RPMI7951 (cell line): Measurements from ENCODE around the gene RETREG1. TPM values are rescaled to one million over a fixed set of nuclear protein-coding genes. Genes with fewer than 3 reads are reported as not detected.
"Not testable (repeated sequence)": the region's sequence is repeated elsewhere in the genome, so short reads cannot be mapped to it uniquely, and the experiment has no call there.

ENCODE experiments used
- DNase-seq: peaks from one replicate; pipeline ENCODE4 v3.0.0-alpha.2; 2012; ENCODE audit warnings: low read depth
- total RNA-seq: library from RNA; depleted of rRNA; stranded (reverse); fragments of >200 nt; shearing (Covaris generic); gene quantifications from 2 replicates; pipeline ENCODE4 v1.2.3, GENCODE V29; 2014

Gene RETREG1
- total RNA-seq, 1 experiment from 2014 or later: 2.8 TPM

DNA sequence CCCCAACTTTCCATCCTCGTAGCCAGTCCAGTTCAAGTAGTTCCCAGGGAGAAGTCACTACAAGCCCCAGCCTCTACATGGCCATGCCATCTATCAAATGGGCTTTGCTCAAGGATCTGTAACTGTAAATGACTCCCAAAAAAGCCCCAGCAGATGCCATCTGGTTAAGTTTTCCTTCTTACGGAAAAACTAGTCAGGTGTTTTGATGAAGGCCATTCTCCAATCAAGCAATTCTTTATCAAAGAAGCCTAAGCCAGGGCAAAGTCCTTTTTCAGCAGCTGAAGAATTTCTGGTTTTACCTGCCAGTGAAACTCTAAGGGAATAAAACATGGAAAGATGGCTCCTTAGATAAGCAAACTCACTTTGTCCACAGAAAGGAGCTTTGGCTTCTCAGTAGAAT lies 129.3 kb downstream of the RETREG1 start:
- DNase-seq: no peak

DNA sequence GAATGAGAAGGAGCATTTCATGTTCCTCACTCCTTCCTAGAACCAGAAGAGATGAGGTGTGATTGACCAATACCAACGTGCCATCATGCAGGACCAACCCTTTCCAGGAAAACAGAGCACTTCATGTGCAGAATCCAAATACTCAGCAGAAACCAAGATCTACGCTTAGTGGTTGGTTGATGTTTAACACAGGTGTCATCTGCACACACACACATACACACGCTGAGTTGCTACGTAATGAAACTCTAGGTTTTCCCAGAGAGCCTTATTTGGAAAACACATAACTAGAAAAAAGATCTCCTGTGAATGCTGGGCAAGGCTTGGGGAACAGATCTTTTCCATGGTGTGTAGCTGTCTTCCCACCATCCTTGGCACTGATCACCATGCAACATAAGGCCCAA lies 130.1 kb downstream of the RETREG1 start:
- no peak for DNase-seq

DNA sequence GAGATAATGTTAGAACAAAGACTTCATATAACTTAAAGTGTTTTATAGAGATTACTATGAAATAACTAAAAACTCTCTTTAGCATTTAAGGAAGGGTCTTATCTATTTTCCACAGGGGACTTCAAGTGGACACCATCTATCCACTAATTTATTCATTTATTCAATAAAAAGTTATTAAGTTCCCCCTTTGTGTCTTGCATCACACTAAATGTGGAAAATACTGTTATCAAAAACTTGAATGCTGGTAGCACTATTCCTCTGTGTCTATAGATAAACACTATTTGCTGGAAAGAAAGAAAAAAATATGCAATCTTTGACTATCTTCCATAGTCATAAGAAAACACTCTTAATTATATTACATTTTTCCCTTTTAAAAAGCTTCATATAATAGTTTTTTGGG lies 131.1 kb downstream of the RETREG1 start:
- DNase-seq: no peak

DNA sequence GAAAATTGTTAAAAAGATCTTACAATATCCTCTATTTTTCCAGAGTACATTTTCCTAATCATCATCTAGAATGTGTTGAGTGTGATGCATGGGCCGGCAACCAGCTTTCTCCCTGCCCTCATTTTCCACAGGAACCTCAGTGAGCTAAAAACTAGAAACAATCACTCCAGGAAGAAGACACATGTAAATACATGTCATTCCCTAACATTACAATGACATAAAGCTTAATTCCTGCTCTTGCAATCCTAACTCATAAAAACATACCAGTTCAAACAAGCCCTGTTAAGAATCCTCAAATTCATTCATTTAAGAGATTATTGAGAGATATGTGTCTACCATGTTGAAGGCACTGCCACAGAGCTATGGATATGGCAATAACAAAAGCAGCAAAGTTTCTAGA lies 132.7 kb downstream of the RETREG1 start:
- DNase-seq: no peak

DNA sequence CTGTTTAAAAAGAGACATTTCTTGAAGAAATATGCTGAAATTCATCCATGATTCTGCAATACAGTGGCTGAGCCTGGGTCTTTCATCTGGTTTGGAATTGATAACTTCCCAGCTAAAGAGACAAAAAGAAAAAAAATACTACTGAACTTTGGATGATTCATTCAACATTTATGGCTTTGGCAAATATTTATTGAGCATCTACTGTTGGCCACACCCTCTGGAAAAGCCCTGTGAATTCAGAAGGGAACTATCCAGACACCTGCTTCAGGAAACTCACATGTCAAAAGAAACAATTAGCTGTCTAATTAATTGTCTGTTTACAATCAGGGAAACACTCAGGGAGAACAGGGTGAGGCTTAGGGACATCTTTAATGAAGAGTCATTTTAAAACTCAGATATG lies 133.4 kb downstream of the RETREG1 start:
- no peak for DNase-seq

DNA sequence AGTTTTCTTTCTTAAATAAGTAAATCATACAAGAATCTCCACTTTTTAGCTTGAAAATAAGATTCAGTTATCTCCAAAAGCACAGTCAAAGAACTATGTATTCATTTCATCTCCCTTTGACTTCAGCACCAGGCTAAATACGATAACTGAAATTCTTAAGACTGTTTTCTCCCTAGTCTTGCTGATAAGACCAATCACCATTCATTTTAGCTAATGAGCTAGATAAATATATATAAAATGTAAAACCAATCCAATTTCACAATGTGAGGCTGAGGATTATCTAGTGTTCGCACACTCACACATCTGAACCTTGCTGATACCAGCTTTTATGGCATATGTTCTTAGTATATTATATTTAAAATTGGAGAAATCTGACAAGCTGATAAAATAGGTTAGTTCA lies 133.9 kb downstream of the RETREG1 start:
- DNase-seq: no peak

DNA sequence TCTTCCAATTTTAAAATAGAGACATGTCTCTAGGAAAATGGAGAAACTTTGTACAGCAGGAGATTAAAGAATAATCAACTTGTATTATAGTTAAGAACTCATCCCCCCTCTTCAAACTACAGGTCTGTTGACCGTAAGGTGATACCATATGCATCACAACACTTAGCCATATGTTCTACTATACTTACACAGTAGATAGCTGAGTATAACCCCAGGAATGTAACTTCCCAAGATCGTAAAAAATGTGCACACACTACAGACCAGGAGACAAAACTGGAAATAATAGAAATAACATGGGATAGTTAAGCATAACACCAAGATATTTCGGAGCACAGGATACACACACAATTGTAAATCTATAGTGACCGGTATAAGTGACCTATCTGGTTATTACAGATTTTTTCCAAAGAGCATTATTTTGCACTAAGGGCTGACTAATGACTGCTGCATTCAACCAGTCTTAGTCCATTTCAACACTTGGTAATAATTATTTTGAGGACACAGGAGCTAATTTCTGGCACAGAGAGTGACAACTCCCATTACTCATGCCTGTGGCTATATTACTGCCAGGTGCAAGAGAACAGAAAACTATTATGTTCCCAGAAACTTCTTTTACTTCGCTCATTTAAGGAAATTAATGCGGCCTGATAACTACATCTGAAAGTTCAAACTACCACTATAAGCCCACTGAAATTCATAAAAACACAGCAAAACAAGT lies 135.8 kb downstream of the RETREG1 start:
- DNase-seq: no peak

DNA sequence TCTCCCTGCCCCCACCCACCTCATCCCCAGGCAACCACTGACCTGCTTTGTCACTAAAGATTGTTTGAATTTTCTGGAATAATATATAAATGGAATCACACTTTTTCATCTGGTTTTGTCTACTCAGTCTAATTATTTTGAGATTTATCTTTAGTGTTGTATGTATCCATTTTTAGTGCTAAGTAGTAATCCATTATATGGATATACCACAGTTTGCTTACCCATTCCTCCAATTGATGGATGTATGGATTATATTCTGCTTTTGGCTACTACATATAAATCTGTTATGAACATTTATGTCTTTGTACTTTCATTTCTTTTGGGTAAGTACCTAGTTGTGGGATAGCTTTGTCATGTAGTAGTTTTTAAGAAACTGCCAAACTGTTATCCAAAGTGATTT lies 136.7 kb downstream of the RETREG1 start:
- no peak for DNase-seq

DNA sequence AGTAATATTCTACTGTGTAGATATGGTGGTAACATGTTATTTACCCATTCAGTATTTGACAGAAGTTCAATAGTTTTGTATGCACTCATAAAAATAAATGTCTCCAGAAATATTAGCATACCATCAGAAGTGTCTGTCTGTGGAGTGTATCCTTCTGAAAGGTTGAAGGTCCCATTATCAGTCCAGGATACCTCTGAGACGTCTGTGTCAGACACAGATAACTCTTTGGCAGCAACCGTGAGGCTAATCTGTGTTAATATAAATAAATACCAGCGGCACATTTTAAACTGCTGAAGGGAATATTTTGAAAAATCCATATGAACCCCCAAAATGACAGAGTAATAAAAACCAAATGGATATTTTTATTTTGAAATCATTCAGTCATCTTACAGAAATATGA lies 139.3 kb downstream of the RETREG1 start:
- DNase-seq: no peak

DNA sequence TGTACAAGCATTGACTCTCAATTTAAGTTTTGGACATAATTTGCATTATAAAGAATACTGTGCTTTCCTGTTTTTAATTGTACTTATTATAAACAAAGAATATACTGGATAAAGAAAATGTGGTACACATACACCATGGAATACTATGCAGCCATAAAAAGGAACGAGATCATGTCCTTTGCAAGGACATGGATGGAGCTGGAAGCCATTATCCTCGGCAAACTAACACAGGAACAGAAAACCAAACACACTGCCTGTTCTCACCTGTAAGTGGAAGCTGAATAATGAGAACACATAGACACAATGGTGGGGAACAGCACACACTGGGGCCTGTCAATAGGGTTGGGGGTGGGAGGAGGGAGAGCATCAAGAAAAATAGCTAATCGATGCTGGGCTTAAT lies 140.4 kb downstream of the RETREG1 start:
- not testable (repeated sequence) for DNase-seq

DNA sequence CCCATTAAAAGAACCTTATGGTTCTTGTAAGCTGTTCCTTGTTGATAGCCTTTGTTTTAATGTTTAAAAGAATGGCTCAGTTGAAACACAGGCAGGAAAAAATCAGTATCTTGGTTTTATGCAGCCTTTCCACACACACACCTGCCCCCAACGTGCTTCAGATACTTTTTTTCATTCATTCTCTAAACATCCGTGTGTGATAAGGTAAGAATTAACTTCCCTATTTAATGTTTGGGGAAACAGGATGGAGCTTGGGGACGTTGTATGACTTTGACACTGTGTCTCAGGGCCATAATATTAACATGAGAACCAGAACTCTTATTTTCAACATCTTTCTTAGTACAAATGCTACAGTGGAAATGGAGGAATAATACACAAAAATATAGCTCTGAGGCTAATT lies 145.4 kb downstream of the RETREG1 start:
- DNase-seq: no peak

DNA sequence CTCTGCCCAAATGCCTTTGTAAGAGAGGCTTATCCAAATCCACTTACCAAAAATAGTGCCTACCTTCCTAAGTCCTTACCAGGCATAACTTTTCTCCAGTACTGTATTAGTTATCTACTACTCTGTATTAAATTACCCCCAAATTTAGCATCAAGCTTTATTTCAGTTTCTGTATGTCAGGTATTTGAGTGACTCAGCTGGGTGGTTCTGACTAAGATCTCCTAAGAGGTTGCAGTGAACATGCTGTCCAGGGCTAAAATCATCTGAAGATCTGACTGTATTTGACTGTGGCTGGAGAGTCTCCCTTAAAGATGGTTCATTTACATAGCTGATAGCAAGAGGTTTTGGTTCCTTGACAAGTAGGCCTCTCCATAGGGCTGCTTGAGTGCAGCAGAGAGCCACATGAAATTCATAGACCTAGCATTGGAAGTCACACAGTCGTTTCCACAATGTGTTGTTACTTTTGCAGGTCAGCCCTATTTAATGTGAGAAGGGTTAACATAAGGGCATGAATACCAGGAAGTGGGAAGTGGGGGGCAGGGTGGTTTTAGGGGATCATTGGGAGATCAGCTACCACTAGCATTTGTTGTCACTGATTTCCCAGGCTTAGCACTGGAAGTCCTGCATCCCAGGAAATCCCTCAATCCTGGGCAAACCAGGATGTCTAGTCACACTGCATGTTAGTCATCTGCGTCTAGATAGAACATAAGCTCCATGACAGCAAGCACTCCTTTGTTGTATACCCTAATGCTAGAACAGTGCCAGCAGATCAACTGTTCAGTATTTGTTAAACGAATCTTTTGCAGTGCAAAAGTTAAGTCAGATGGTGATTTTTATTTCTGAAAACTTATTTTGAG lies 149.2 kb downstream of the RETREG1 start:
- peak; percentile 55 for DNase-seq

DNA sequence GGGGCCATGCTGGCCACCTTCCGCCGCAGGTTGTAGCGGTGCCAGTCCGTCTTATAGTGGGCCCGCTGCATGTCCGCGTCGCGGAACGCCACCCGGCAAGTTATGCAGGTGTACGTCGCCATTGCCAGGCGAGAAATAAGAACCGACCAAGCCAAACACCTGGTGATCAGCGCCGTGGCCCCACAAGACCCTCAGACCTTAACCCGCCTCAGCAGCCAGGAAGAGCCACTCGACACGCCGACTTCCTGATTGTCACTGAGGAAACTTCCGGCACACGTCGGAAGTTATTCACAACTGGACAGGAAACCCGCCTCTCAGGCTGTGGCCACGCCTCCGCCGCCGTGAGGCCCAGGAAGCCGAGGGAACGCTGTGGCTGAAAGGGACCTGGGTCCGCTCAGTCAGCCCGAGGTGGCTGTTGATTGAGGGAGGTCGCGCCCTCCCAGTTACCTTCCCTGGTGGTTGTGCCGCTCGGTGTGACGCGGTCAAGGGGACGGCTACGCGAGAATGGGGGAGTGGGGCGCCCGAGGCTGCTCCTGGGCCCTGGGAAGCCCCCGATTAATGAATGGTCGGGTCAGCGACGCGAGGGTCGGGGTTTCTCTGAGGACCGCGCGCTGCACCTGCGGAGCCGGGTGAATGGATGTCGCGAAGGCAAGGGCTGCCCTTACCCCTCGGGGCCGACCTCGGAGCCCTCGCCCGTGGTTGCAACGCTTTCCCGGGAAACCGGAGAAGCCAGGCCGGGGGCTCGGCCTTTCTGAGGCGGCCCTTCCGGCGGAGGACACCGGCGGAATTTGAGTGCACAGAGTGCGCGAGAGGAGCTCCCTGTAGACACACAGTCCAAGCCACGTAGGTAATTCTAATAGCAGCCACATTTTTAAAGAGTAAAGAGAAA lies 151.0 kb downstream of the RETREG1 start, which contains the start of gene ZNF622:
Gene ZNF622 (minus strand): TSS at position 257 of the 889 bp plus-strand sequence. CDS start 135 bp downstream, at position 122.
- peak; percentile 89 for DNase-seq

DNA sequence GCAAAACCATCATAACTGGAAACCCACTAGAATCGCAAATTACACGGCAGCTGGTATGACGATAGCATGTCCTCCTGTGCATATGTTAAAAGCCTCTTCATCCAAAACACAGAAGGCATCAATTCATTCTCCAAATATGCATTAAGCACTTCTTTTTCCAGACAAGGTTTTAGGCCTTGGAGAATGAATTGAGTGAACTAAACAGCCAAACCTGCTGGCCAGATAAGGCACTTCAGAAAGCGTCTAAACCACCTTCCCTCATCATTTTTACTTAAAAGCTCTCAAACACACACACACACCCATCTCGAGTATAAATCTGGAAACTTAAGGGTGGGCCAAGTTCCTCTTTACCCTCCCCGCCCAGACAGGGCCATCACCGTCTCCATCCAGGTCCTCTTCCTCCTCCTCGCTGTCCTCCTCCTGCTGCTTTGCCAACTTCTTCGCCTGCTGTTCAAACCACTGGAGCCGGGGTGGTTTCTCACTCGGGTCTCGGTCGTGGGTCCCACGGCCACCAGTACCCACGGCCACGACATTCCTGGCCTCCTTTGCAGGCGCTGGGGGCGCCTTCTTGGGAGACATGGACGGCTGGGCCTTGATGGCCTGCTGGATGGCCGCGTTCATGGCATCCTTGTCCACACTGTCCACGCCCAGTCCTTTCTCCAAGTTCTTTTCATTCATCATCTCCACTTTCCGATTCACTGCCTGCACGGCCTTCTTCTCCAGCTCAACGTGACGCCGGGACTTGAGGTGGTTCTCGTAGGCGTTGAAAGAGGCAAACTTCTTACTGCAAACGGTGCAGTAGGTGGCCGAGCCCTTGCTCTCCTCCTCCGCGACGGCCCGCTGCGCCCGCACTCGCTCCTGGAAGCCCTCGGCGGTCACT lies 151.9 kb downstream of the RETREG1 start:
- DNase-seq: peak; percentile 9

DNA sequence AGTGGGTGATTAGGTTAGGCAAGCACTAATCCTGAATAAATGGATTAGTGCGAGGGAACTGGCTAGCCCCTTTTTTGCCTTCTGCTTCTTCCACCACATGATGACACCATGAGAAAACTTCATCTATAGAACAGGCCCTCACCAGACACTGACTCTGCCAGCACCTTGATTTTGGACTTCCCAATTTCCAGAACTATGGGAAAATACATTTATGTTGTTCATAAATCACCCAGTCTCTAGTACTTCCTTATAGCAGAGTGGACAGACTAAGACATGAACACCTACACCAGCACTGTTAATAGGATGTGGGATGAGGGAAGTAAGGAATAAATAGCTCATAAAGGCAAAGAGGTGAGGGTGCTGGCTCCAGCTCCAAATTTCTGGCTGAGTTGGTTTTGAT lies 152.6 kb downstream of the RETREG1 start:
- no peak for DNase-seq

DNA sequence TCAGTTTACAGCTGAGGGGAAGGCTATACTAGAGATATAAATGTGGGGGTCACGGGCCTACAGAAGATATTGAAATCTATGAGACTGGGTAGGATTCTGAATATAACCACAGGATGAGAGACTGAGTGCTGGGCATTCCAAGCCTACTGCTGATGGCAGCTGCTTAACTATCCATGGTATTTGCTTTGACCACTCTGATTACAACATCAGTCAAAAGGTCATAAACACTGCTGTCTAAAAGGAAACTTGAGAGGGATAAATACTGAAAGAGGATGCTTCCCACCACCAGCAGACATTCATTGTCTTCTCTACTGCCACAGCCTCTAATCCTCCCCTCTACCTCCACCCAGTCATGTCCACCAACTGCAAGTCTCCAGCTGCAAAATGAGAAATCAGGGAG lies 155.0 kb downstream of the RETREG1 start:
- peak; percentile 79 for DNase-seq

DNA sequence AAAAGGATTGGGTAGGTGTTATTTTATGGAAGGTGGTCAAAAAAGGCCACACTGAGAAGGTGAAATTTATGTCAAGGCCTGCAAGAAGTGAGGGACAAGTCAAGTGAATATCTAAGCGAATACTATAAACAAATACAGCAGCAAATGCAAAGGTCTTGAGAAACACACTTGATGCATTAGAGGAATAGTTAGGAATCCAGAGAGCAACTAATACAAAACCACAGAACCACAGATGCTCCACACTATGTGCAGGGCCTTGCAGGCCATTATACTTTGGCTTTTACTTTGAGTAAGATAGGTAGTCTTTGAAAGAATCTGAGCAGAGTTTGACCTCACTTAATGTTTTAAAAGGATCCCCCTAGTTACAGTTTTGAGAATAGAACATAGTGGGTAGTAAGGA lies 155.8 kb downstream of the RETREG1 start:
- DNase-seq: peak; percentile 6

DNA sequence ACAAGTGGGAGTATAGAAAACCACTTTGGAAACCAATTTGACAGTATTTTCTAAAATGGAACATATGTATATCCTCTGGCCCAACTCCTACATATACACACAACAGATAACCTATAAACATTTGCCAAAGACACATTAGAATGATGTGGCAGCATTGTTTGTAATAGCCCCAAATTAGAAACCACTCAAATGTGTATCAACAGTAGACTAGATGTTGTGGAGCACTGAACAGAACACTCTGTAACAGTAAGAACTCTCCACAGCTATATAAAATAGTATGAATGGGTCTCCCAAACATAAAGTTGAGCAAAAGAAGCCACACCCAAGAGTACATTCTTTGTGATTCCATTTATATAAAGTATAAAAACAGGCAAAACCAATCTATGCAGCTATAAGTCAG lies 157.3 kb downstream of the RETREG1 start:
- no peak for DNase-seq

DNA sequence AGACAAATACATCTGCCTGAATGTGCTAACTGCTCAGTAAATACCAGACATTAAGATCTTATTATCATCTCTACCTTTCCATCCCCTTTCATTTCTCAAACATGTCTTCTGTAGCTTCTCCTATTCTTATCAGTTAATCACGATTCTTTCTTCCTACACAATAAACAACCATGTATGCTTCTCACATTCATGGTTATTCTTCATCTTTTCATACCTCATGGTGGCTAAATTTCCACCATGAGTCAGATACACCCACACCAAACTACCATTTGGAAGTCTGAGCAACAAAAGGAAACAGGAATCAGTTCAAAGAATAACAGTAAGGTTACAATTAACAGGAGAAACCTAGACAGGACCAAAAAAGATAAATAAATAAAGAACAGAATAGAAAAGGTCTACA lies 158.9 kb downstream of the RETREG1 start:
- no peak for DNase-seq

DNA sequence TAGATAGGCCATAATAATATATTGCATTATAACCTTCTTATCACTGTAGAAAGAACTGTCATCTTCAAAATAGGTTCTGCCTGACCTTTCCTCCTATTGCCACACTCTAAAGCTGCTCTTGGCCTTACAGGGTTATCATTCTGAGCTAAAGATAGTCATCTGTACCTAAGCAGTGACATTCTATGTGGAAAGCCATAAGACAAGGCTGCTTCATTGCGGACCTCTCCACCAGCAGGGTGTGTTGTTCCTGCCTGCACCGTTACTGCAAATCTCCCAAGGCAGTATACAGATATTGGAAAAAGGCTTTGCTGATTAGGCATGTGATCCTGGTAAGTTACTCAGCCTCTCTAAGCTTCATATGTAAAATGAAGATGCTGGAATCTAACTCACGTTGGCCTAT lies 159.3 kb downstream of the RETREG1 start:
- DNase-seq: no peak
